ENCODE results near the gene MAGI2.

Gene MAGI2

DNA sequence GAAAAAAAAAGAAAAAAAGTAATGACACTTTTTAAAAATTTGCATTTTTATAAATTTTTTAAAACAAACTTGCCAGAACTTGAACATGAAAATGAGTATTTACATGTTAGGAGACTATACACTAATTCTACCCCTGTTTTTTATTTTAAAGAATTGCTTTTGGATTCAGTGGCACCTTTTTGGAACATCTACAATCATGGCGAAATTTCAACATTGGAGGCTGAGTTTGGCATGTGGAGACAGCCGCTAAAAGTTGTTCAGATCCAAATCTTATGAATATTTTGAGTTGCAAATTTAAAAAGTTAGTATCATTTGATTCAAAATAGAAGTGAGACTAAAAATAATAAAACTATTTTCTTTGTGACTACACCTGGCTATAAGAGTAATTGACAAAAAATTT, 804.2 kb downstream of the MAGI2 start:
- Mint-ChIP-seq H3K27me3 (no peaks in the 10 kb centered on the region), H3K9me3 (peaks cover 9% of the 10 kb centered on the region), H3K4me1 (no peaks in the 10 kb centered on the region), H3K36me3 (no peaks in the 10 kb centered on the region), H3K4me3 (no peak overlapping the region), H3K27ac (no peak overlapping the region)

DNA sequence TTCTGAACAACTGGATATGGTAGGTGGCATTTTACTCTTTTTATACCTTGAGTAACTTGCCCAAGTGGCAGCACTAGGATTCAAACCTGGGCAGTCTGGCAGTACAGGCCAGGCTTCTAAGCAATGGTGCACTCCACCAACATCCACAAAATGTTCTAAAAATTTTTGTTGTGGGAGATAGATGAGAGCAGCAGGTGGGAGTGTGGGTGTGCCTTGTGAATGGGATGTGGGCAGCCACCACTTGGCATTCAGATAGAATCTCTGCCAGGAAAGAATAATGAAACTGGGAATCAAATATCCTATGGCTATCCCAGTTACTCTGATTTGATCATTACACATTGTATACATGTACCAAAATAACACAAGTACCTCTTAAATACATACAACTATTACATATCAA, 810.7 kb downstream of the MAGI2 start:
- Mint-ChIP-seq H3K36me3 (no peaks in the 10 kb centered on the region), H3K4me1 (no peaks in the 10 kb centered on the region), H3K27ac (no peak overlapping the region), H3K9me3 (peaks cover 6% of the 10 kb centered on the region), H3K4me3 (no peak overlapping the region), H3K27me3 (no peaks in the 10 kb centered on the region)

- no peaks in the 10 kb centered on the region for H3K36me3 Mint-ChIP-seq
- no peaks in the 10 kb centered on the region for H3K27me3 Mint-ChIP-seq
- no peaks in the 10 kb centered on the region for H3K4me1 Mint-ChIP-seq
- no peak overlapping the region for H3K27ac Mint-ChIP-seq
- H3K9me3 Mint-ChIP-seq: peaks cover 6% of the 10 kb centered on the region
- no peak overlapping the region for H3K4me3 Mint-ChIP-seq
Observed at GRCh38 chr7:78638364-78638763, 815.1 kb downstream of the MAGI2 start.

DNA sequence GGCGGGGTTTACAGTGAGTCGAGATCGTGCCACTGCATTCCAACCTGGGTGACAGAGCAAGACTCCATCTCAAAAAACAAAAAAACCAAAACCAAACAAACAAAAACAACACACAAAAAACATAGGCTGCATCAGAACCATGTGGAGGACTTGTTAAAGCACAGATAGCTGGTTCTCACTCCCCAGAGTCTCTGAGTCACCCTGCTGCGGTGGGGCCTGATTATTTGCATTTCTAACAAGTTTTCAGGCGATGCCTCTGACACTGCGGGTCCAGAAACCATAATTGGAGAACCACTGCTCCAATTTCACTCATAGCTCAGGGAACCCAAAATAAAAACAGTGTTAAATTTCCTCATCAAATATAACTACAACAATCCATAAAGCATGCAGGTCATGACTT, 816.7 kb downstream of the MAGI2 start:
- H3K36me3 Mint-ChIP-seq: no peaks in the 10 kb centered on the region
- H3K4me3 Mint-ChIP-seq: no peak overlapping the region
- H3K27ac Mint-ChIP-seq: no peak overlapping the region
- H3K4me1 Mint-ChIP-seq: no peaks in the 10 kb centered on the region
- no peaks in the 10 kb centered on the region for H3K27me3 Mint-ChIP-seq
- peaks cover 6% of the 10 kb centered on the region for H3K9me3 Mint-ChIP-seq

DNA sequence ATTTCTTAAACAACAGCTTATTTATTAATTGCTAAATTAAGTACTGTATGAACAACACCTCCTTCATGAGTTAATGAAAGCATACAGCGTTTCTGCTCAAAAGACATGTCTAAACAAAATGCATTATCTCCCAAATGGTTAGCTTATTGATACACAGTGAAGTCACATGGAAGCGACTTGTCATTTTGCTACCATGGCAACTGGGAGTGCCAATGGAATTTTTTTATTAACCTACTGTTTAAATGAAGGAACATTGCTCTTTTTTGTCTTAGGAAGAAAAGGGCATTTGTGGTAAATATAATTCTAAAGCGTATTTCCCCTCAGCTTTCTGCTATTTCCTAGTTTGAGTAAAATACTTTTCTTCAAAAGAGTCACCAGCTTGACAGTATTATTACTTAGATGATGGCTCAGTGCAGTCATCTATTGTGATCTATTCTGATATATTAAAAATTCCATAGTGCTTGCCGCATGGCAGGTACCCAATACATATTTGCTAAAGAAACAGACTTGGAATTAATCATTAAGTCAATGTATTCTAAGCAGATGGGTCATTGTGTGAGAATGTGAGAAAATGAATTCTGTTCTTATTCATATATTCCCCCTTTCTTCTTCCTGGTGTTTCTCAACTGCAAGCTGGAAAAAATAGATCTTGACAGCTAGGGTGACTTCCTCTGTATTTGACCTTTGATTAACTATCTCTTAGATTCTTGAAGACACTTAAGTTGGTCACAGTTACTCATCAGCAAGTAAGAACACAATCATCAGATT, 818.3 kb downstream of the MAGI2 start:
- Mint-ChIP-seq H3K4me1 (no peaks in the 10 kb centered on the region), H3K4me3 (no peak overlapping the region), H3K27ac (no peak overlapping the region), H3K36me3 (no peaks in the 10 kb centered on the region), H3K27me3 (no peaks in the 10 kb centered on the region), H3K9me3 (peaks cover 13% of the 10 kb centered on the region)

DNA sequence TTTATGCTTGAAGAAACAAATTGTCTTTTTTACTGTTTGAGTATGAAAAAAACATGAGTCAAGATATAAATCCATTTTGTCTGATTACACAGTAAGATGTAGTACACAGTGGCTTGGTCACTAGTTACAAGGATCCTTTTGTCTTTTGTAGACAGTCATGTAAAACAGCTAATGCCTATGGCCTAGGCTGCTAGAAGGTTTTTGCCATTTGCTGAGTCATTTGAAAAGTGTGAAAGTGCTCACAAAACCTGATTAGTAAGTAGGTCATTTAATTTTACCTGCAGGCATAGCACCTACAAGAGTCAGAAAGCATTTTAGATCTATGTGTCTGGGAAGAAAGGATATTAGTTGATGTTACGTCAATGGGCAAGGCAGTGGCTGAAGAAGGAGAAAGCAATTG, 819.4 kb downstream of the MAGI2 start:
- H3K9me3 Mint-ChIP-seq: peaks cover 13% of the 10 kb centered on the region
- H3K4me3 Mint-ChIP-seq: no peak overlapping the region
- H3K27me3 Mint-ChIP-seq: no peaks in the 10 kb centered on the region

GRCh38 chr7:78620920-78621319, 832.5 kb downstream of the MAGI2 start:
- H3K27ac Mint-ChIP-seq: no peak overlapping the region
- no peaks in the 10 kb centered on the region for H3K27me3 Mint-ChIP-seq
- no peaks in the 10 kb centered on the region for H3K4me1 Mint-ChIP-seq
- peaks cover 8% of the 10 kb centered on the region for H3K9me3 Mint-ChIP-seq
- no peak overlapping the region for H3K4me3 Mint-ChIP-seq
- H3K36me3 Mint-ChIP-seq: no peaks in the 10 kb centered on the region

More for the DNA sequence above, 819.4 kb downstream of the MAGI2 start:
- no peaks in the 10 kb centered on the region for H3K36me3 Mint-ChIP-seq
- H3K4me1 Mint-ChIP-seq: no peaks in the 10 kb centered on the region
- H3K27ac Mint-ChIP-seq: no peak overlapping the region

GRCh38 chr7:78616539-78616938, 836.9 kb downstream of the MAGI2 start:
- Mint-ChIP-seq H3K27ac (no peak overlapping the region), H3K9me3 (no peaks in the 10 kb centered on the region), H3K27me3 (no peaks in the 10 kb centered on the region), H3K4me3 (no peak overlapping the region), H3K36me3 (no peaks in the 10 kb centered on the region), H3K4me1 (no peaks in the 10 kb centered on the region)

DNA sequence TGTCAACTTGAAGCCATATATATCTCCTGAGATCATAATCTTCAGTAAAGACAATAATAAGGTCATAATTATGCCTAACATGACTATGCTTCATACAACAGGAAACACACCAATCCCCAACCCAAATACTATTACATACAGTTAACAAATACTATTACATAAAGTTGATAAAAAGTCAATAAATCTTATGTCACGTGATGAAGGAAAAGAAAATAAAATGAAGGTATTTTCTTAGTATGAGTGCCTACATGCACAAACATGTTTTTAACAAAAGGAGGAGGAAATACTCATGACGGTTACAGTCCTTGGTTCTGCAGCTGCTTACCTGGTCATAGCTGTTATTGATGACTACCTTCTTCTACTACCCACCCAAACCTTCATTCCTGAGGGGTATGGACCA, 844.2 kb downstream of the MAGI2 start:
- H3K4me1 Mint-ChIP-seq: no peaks in the 10 kb centered on the region
- no peaks in the 10 kb centered on the region for H3K36me3 Mint-ChIP-seq
- H3K9me3 Mint-ChIP-seq: no peaks in the 10 kb centered on the region
- no peaks in the 10 kb centered on the region for H3K27me3 Mint-ChIP-seq
- H3K4me3 Mint-ChIP-seq: no peak overlapping the region
- H3K27ac Mint-ChIP-seq: no peak overlapping the region

DNA sequence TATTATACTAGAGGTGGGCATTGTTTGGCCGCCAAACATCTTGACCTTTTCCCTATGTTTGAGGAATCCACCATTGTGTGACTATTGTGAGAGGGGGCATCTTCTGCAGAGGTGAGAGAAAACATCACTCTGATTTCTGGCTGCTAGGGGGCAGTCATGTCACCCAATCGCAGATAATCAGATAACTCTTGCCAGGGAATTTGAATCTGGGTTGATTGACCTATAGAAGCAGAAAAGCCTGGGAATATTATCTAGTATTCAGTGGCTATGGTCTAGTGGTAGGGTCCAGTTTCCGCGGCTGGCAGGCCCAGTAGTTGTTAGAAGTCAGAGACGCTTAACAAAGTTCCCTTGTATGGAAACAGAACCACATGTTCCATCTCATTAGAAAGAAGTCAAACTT, 846.4 kb downstream of the MAGI2 start:
- Mint-ChIP-seq H3K27me3 (no peaks in the 10 kb centered on the region), H3K9me3 (no peaks in the 10 kb centered on the region), H3K27ac (no peak overlapping the region), H3K4me1 (no peaks in the 10 kb centered on the region), H3K4me3 (no peak overlapping the region), H3K36me3 (no peaks in the 10 kb centered on the region)

GRCh38 chr7:78605119-78605518, 848.3 kb downstream of the MAGI2 start:
- Mint-ChIP-seq H3K27ac (no peak overlapping the region), H3K36me3 (no peaks in the 10 kb centered on the region), H3K27me3 (no peaks in the 10 kb centered on the region), H3K9me3 (no peaks in the 10 kb centered on the region), H3K4me1 (no peaks in the 10 kb centered on the region), H3K4me3 (no peak overlapping the region)

DNA sequence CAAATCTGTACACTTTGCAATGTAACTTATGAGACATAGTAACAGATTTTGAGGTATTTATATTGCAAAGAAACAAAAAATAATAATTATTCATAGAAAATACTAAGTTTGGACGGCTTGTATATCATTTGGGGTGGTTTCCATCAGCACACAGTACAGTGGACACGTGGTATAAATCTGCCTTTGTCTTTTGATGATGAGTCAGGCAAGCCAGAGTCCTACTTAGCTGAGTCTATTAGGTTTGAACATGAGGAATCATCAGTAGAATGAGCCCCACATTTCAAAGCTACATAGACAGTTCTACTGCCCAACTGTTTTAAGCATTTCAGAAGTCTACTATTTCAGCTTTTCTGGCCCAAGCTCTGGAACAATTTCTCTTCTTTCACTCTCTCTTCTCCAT, 851.7 kb downstream of the MAGI2 start:
- H3K27me3 Mint-ChIP-seq: no peaks in the 10 kb centered on the region
- H3K4me3 Mint-ChIP-seq: no peak overlapping the region
- H3K4me1 Mint-ChIP-seq: no peaks in the 10 kb centered on the region
- H3K27ac Mint-ChIP-seq: no peak overlapping the region
- H3K36me3 Mint-ChIP-seq: no peaks in the 10 kb centered on the region
- no peaks in the 10 kb centered on the region for H3K9me3 Mint-ChIP-seq

DNA sequence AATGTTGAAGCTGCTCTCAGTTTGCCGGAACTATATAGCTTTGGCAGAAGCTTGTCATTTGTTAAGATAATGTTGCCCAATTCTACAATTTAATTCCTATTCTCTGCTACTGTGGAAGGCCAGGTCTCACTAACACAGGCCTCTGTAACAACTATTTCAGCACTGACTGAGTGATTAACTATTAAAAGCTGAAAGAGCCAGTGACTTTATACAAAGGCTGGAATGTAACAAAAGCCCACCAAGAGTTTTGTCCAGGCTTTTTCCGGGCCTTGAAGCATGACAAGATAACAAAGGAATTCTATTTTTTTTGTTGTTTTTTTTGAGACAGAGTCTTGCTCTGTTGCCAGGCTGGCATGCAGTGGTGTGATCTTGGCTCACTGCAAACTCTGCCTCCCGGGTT, 859.3 kb downstream of the MAGI2 start:
- Mint-ChIP-seq H3K36me3 (no peaks in the 10 kb centered on the region), H3K27me3 (no peaks in the 10 kb centered on the region), H3K27ac (no peak overlapping the region), H3K4me1 (no peaks in the 10 kb centered on the region), H3K9me3 (peaks cover 6% of the 10 kb centered on the region), H3K4me3 (no peak overlapping the region)

DNA sequence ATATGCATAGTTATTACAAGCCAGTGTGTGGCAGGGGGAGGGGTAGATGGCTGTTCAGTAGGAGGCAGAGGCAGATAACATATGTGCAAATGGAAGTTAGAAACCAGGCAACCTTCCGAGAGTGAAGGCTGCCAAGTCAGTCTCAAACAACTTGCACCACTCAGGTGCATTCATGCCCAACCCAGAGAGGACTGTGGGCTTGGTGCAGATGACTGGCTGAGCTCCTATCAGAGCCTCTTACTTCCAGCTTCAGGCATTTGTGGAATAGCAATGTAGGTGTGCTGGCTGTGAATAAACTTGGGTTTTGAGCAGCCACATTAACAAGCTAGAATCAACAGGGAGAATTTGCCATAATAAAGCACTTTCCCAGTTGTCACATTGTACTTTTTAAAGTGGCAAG, 865.1 kb downstream of the MAGI2 start:
- H3K4me1 Mint-ChIP-seq: no peaks in the 10 kb centered on the region
- no peaks in the 10 kb centered on the region for H3K9me3 Mint-ChIP-seq
- no peaks in the 10 kb centered on the region for H3K27me3 Mint-ChIP-seq
- no peak overlapping the region for H3K4me3 Mint-ChIP-seq
- no peak overlapping the region for H3K27ac Mint-ChIP-seq
- no peaks in the 10 kb centered on the region for H3K36me3 Mint-ChIP-seq

DNA sequence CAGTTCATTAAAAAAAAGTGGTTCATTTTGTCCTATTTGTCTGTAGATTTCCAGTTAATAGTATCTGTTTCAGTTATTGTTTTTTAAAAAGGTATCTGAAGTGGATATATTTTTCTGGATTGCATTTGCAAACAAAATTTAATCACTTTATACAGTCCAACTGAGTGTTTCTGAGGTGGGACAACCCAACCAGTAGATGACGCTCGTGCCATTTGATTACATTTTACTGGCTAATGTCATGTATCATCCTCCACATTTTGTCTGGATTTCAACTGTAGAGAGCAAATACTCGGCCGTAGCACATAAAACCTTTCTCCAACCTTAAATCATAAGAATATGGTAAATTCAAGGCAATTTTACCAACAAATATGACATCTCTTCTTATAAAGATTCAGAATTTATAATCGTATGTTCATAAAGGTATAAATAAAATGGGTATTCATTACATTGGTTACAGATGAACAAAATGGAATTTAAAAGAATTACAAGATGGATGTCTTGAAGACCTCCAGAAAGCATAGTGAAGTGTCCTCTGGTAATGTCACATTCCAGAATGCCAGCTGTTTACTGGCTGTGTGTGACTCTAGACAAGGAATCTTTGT, 865.9 kb downstream of the MAGI2 start:
- no peaks in the 10 kb centered on the region for H3K27me3 Mint-ChIP-seq
- H3K9me3 Mint-ChIP-seq: no peaks in the 10 kb centered on the region
- no peaks in the 10 kb centered on the region for H3K36me3 Mint-ChIP-seq
- H3K27ac Mint-ChIP-seq: no peak overlapping the region
- H3K4me1 Mint-ChIP-seq: no peaks in the 10 kb centered on the region
- H3K4me3 Mint-ChIP-seq: no peak overlapping the region

- Mint-ChIP-seq H3K27me3 (no peaks in the 10 kb centered on the region), H3K36me3 (no peaks in the 10 kb centered on the region), H3K4me1 (no peaks in the 10 kb centered on the region), H3K4me3 (no peak overlapping the region), H3K9me3 (no peaks in the 10 kb centered on the region), H3K27ac (no peak overlapping the region)
Observed at GRCh38 chr7:78585980-78586379, 867.5 kb downstream of the MAGI2 start.

DNA sequence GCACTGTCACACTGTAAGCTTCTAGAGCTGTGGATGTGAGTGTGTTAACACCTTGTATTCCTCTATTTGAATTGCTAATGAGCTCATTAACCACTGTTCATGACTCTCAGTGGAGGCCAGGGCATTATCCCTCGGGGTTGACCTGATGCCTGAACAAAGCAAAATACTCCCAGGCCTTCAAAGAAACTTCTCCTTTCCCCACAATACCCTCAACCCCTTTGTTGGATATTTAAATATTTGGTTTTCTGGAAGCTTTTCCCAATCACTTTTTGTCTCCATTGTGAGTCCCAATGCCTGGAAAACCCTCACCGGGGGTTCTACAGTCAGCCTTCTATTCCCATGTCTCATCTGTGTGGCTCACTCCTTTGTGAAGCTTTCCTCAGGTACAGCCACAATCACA, 874.8 kb downstream of the MAGI2 start:
- no peaks in the 10 kb centered on the region for H3K4me1 Mint-ChIP-seq
- H3K4me3 Mint-ChIP-seq: no peak overlapping the region
- H3K36me3 Mint-ChIP-seq: no peaks in the 10 kb centered on the region
- H3K9me3 Mint-ChIP-seq: no peaks in the 10 kb centered on the region
- no peaks in the 10 kb centered on the region for H3K27me3 Mint-ChIP-seq
- H3K27ac Mint-ChIP-seq: no peak overlapping the region

Measured in activated naive CD4-positive, alpha-beta T cell treated with anti-CD3 and anti-CD28 coated beads, Interleukin-2, amount 50 U/mL, for 24 hours (primary cell).